Right ventricle myocardium superior (tissue), 1 donor: ENCODE measurements around the gene IRF8. TPM values are rescaled to one million over a fixed set of nuclear protein-coding genes. Genes with fewer than 3 reads are reported as not detected.
A peak's percentile ranks its signal among the peaks of the same experiment; 100 is the strongest.
"Not testable (repeated sequence)": the region's sequence is repeated elsewhere in the genome, so short reads cannot be mapped to it uniquely, and the experiment has no call there.

ENCODE experiments used
- ATAC-seq: fragments of 200-7000 bp; cut with Tn5 transposase; one replicate; pipeline ENCODE4 v1.9.1; 2020; ENCODE audit warnings: mild to moderate bottlenecking; ENCODE audit not compliant: poor library complexity
- DNase-seq: peaks from one replicate; pipeline ENCODE4 v3.0.0-alpha.2; 2020
- intact Hi-C: fragments of 100-400 bp; cut with DNase I; formaldehyde crosslinking; loops from one replicate; pipeline ENCODE4 v1.11.2; 2022
- total RNA-seq: library from RNA; stranded (reverse); fragmentation: NEBNext Ultra II Directional; extraction: Animal tissue kit (Norgen Biotek cat#: 25700); gene quantifications from one replicate; pipeline ENCODE4 v1.2.1, GENCODE V29; 2021
- donor health status: DM: no; HTN: yes; CAD: no; lungs with severe emphysema.

The IRF8 gene
- total RNA-seq, 1 donor from 2014 or later: 3.0 TPM

- intact Hi-C loops: no loop called here
These were observed 10.3 kb upstream of the IRF8 start for GRCh38 chr16:85888405-85889331.

GRCh38 chr16:85891033-85891775 lies 7.8 kb upstream of the IRF8 start:
- DNase-seq (no peak), ATAC-seq (no peak)

More at GRCh38 chr16:85888405-85889331, 10.3 kb upstream of the IRF8 start:
- DNase-seq (no peak), ATAC-seq (no peak)

GRCh38 chr16:85891776-85892166 lies 7.2 kb upstream of the IRF8 start:
- intact Hi-C loops: no loop called here
- DNase-seq (no peak), ATAC-seq (no peak)

More at GRCh38 chr16:85891033-85891775, 7.8 kb upstream of the IRF8 start:
- intact Hi-C loops: no loop called here

- ATAC-seq (no peak), DNase-seq (no peak)
- intact Hi-C loops: no loop called here
These were observed 6.2 kb upstream of the IRF8 start for GRCh38 chr16:85892760-85893159.

- ATAC-seq (no peak), DNase-seq (no peak)
- intact Hi-C loops: no loop called here
These were observed 4.7 kb upstream of the IRF8 start for GRCh38 chr16:85894266-85894665.

GRCh38 chr16:85897382-85897781 lies 1.6 kb upstream of the IRF8 start:
- intact Hi-C loops: no loop called here
- ATAC-seq (no peak), DNase-seq (no peak)

GRCh38 chr16:85899444-85899843 lies 482 bp downstream of the IRF8 start:
- intact Hi-C loops: no loop called here
- DNase-seq (no peak), ATAC-seq (no peak)

GRCh38 chr16:85900027-85900792 lies 1.2 kb downstream of the IRF8 start:
- DNase-seq (no peak), ATAC-seq (no peak)
- intact Hi-C loops: no loop called here

GRCh38 chr16:85901110-85901509 lies 2.1 kb downstream of the IRF8 start:
- DNase-seq (no peak), ATAC-seq (no peak)
- intact Hi-C loops: no loop called here

GRCh38 chr16:85901773-85902365 lies 2.9 kb downstream of the IRF8 start:
- ATAC-seq (no peak), DNase-seq (no peak)
- intact Hi-C loops: no loop called here

GRCh38 chr16:85902366-85903155 lies 3.6 kb downstream of the IRF8 start:
- intact Hi-C loops: no loop called here
- DNase-seq: no peak
- ATAC-seq: no peak

- intact Hi-C loops: no loop called here
- DNase-seq (no peak), ATAC-seq (no peak)
These were observed 4.6 kb downstream of the IRF8 start for GRCh38 chr16:85903559-85903958.

- DNase-seq (no peak), ATAC-seq (no peak)
- intact Hi-C loops: no loop called here
These were observed 6.4 kb downstream of the IRF8 start for GRCh38 chr16:85905110-85906095.

- DNase-seq: no peak
- no peak for ATAC-seq
- intact Hi-C loops: no loop called here
These were observed 7.4 kb downstream of the IRF8 start for GRCh38 chr16:85906349-85906748.

- ATAC-seq, intact Hi-C loops, DNase-seq: not testable (repeated sequence)
These were observed 8.3 kb downstream of the IRF8 start for GRCh38 chr16:85907231-85907630.

GRCh38 chr16:85908444-85908843 lies 9.5 kb downstream of the IRF8 start:
- ATAC-seq: peak; percentile 18
- no peak for DNase-seq
- intact Hi-C loops: no loop called here
